BJ (cell line): Measurements from ENCODE around the gene SPATA24. TPM values are rescaled to one million over a fixed set of nuclear protein-coding genes. Genes with fewer than 3 reads are reported as not detected.
A peak's percentile ranks its signal among the peaks of the same experiment; 100 is the strongest.

Source experiments
- CTCF ChIA-PET: fragments of 350-600 bp; formaldehyde crosslinking; extraction: SDS; loops from one replicate; lab custom pipeline; 2021; ENCODE audit warnings: antibody characterized with exemption, inconsistent platforms; lab: Yijun Ruan, JAX
- POLR2A ChIA-PET: fragments of 300-600 bp; sonication (Branson Sonifier 250); formaldehyde crosslinking; extraction: SDS; loops from one replicate; lab custom pipeline; 2021; ENCODE audit warnings: antibody characterized with exemption; lab: Charles Lee
- DNase-seq: peaks from one replicate; pipeline ENCODE4 v3.0.0-alpha.2; 2011; ENCODE audit warnings: low read depth
- H3K27me3 ChIP-seq: 2 replicates; pipeline ENCODE4 v1.6.0; 2011; ENCODE audit warnings: low read length; ENCODE audit not compliant: control insufficient read depth, insufficient read depth
- H3K36me3 ChIP-seq: 2 replicates; pipeline ENCODE4 v1.5.1; 2011; ENCODE audit warnings: low read length; ENCODE audit not compliant: control insufficient read depth, insufficient read depth
- H3K4me3 ChIP-seq: 2 replicates; pipeline ENCODE4 v1.5.1; 2011; ENCODE audit warnings: low read depth, mild to moderate bottlenecking, control low read depth, low read length
- CTCF ChIP-seq: IDR thresholded peaks from 2 replicates; pipeline ENCODE4 v1.5.1; 2011; ENCODE audit warnings: low read depth, mild to moderate bottlenecking, control low read depth, inconsistent platforms, low read length, moderate library complexity; ENCODE audit not compliant: insufficient read depth
- polyA plus RNA-seq: library from polyadenylated mRNA; depleted of rRNA; stranded (reverse); fragments of >200 nt; gene quantifications from 2 replicates; pipeline ENCODE4 v1.2.3, GENCODE V29; 2011

The SPATA24 gene
- polyA plus RNA-seq, 1 experiment = 3.4 TPM

- ChIA-PET CTCF (no interaction called here), POLR2A (no interaction called here)
- H3K4me3 ChIP-seq = no peak overlapping the region
- H3K36me3 ChIP-seq = no peaks in the 10 kb centered on the region
- DNase-seq = no peak
- TF ChIP-seq CTCF = no peak
- H3K27me3 ChIP-seq = no peaks in the 10 kb centered on the region
These were observed 4.3 kb downstream of the SPATA24 start for GRCh38 chr5:139399501-139400121.

GRCh38 chr5:139397921-139398320 is 6.0 kb downstream of the SPATA24 start:
- POLR2A ChIA-PET = no interaction called here
- H3K36me3 ChIP-seq = no peaks in the 10 kb centered on the region
- TF ChIP-seq CTCF = no peak
- CTCF ChIA-PET = no interaction called here
- no peak overlapping the region for H3K4me3 ChIP-seq
- DNase-seq = no peak
- H3K27me3 ChIP-seq = peaks cover 4% of the 10 kb centered on the region

GRCh38 chr5:139396691-139397090 is 7.2 kb downstream of the SPATA24 start:
- Histone ChIP-seq H3K36me3 (no peaks in the 10 kb centered on the region), H3K4me3 (no peak overlapping the region), H3K27me3 (peaks cover 4% of the 10 kb centered on the region)
- CTCF ChIA-PET = no interaction called here
- no peak for DNase-seq
- POLR2A ChIA-PET = no interaction called here
- no peak for TF ChIP-seq CTCF

GRCh38 chr5:139395844-139396640 is 7.8 kb downstream of the SPATA24 start:
- CTCF ChIA-PET = interaction anchor here (0.9 kb wide), 1 partner anchor 118 kb away, joined by 4 read pairs; no protein-coding TSS in a partner anchor

More at GRCh38 chr5:139395844-139396640, 7.8 kb downstream of the SPATA24 start:
- Histone ChIP-seq H3K36me3 (no peaks in the 10 kb centered on the region), H3K4me3 (no peak overlapping the region), H3K27me3 (peaks cover 4% of the 10 kb centered on the region)
- TF ChIP-seq CTCF = peak; percentile 9; the same call in 1 of the 2 replicates
- no peak for DNase-seq
- POLR2A ChIA-PET = no interaction called here
